Tibial nerve (tissue), 3 donors: ENCODE measurements around the gene SLIT1.

Experiments
- CTCF ChIP-seq, 5 experiments: fragments of 200-600 bp in 3 of 5; fragments of 450-650 bp in 2 of 5; sonication (generic) in 3 of 5; IDR thresholded peaks; one replicate each; pipeline ENCODE4 v1.5.1; 2016 to 2019; ENCODE audit warnings: antibody characterized with exemption in 5 of 5, mild to moderate bottlenecking in 3 of 5, moderate library complexity in 2 of 5
- POLR2A ChIP-seq, 2 donors: fragments of 450-650 bp; IDR thresholded peaks; one replicate each; pipeline ENCODE4 v1.6.1; 2017; ENCODE audit warnings: antibody characterized with exemption in 2 of 2, mild to moderate bottlenecking in 2 of 2, moderate library complexity in 2 of 2

- no peak for TF ChIP-seq POLR2A (IDR thresholded peaks at IDR 0.05)
- no peak for TF ChIP-seq CTCF (IDR thresholded peaks at IDR 0.05)
These were observed 44.4 kb upstream of the SLIT1 start for GRCh38 chr10:97230146-97230545.
